Vagina (tissue), 2 donors: ENCODE measurements around the gene GTPBP6.

Experiments used
- POLR2A ChIP-seq, 2 donors: fragments of 450-650 bp; IDR thresholded peaks; one replicate each; pipeline ENCODE4 v1.6.1; 2017; ENCODE audit warnings: antibody characterized with exemption in 2 of 2, mild to moderate bottlenecking in 2 of 2, moderate library complexity in 2 of 2
- POLR2AphosphoS5 ChIP-seq, 2 donors: sonication (generic); formaldehyde crosslinking; IDR thresholded peaks; one replicate each; pipeline ENCODE4 v1.9.0; 2017; ENCODE audit warnings: antibody characterized with exemption in 2 of 2, mild to moderate bottlenecking in 2 of 2, low read depth in 1 of 2; ENCODE audit not compliant: insufficient read depth in 1 of 2
- TF ChIP-seq, protein P1 (sequence below), 3 experiments: fragments of 450-650 bp in 2 of 3; fragments of 200-600 bp in 1 of 3; sonication (generic) in 1 of 3; IDR thresholded peaks; one replicate each; pipeline ENCODE4 v1.5.1; 2017 to 2019; ENCODE audit warnings: antibody characterized with exemption in 3 of 3, mild to moderate bottlenecking in 2 of 3, moderate library complexity in 2 of 3

DNA sequence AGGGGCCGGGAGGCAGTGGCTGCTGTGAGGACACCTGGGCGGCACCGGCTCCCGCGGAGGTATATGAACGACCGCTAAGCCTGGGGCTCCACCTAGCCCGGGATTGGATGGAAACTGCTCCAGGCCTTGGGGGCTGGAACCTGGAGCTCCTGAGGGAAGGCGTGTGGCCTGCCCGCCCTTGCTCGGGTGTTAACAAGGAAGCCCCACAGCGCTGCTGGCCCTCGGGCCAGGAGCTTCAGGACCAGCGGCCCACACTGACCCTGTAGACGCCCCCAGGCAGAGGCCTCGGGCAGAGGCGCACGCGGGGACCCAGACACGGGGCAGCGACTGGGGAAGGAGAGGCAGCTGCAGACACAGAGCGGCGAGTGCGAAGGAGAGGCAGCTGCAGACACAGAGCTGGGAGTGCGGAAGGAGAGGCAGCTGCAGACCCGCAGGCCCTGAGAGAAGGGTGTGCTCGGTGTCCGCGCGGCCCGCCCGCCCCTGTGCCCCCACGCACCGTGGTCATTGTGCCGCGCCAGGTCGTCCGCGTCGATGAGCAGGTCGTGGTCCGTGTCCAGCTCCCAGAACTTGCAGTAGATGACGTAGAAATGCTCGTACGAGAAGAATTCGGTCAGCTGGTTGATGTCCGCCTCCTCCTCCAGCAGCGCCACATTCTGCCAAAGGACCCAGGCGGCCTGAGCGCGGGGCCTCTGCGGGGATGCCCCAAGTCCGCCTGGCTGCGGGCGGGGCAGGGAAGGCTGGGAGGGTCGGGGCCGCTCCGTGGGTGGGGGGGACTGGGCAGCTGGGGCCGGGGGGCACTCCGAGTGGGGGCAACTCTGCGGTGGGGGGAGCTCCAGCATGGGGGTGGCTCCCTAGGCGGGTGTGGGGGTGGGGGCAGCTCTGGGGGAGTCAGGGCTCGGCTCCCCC lies 26.7 kb upstream of the GTPBP6 start:
- TF ChIP-seq POLR2A (IDR thresholded peaks at IDR 0.05) (no peak), POLR2AphosphoS5 (IDR thresholded peaks at IDR 0.05; ENCODE audit: insufficient read depth in 1 of 2, low read depth in 1 of 2) (no peak)
- TF ChIP-seq, protein P1, sequence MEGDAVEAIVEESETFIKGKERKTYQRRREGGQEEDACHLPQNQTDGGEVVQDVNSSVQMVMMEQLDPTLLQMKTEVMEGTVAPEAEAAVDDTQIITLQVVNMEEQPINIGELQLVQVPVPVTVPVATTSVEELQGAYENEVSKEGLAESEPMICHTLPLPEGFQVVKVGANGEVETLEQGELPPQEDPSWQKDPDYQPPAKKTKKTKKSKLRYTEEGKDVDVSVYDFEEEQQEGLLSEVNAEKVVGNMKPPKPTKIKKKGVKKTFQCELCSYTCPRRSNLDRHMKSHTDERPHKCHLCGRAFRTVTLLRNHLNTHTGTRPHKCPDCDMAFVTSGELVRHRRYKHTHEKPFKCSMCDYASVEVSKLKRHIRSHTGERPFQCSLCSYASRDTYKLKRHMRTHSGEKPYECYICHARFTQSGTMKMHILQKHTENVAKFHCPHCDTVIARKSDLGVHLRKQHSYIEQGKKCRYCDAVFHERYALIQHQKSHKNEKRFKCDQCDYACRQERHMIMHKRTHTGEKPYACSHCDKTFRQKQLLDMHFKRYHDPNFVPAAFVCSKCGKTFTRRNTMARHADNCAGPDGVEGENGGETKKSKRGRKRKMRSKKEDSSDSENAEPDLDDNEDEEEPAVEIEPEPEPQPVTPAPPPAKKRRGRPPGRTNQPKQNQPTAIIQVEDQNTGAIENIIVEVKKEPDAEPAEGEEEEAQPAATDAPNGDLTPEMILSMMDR (IDR thresholded peaks at IDR 0.05), result no peak
